Calu3 (cell line): ENCODE measurements around the gene CNTN1. TPM values are rescaled to one million over a fixed set of nuclear protein-coding genes. Genes with fewer than 3 reads are reported as not detected.

ENCODE experiments used
- Bru-seq: library from RNA; stranded (reverse); fragments of 400-500 nt; gene quantifications from one replicate; lab custom pipeline; 2021; lab: Mats Ljungman, UMichigan
- BruChase-seq, 2 experiments: library from RNA; stranded (reverse); fragments of 400-500 nt; gene quantifications; one replicate each; lab custom pipeline; 2021; lab: Mats Ljungman, UMichigan
- BruUV-seq: library from RNA; stranded (reverse); fragments of 400-500 nt; replicated peaks from 2 replicates; lab custom pipeline; 2021; lab: Mats Ljungman, UMichigan
- CTCF ChIA-PET: fragments of 300-600 bp; sonication (Branson Sonifier 250); formaldehyde crosslinking; loops from one replicate; lab custom pipeline; 2022; ENCODE audit warnings: antibody characterized with exemption; lab: Charles Lee
- DNase-seq: peaks from one replicate; pipeline ENCODE4 v3.0.0; 2022
- H3K27ac Mint-ChIP-seq: one replicate; pipeline ENCODE4 v1.8.0; 2022; ENCODE audit warnings: mixed read lengths; ENCODE audit not compliant: unreplicated experiment
- H3K27me3 Mint-ChIP-seq: one replicate; pipeline ENCODE4 v1.8.0; 2022; ENCODE audit warnings: mixed read lengths; ENCODE audit not compliant: unreplicated experiment
- H3K36me3 Mint-ChIP-seq: one replicate; pipeline ENCODE4 v1.8.0; 2022; ENCODE audit warnings: mild to moderate bottlenecking, moderate library complexity, mixed read lengths; ENCODE audit not compliant: insufficient read depth, unreplicated experiment
- H3K4me1 Mint-ChIP-seq: one replicate; pipeline ENCODE4 v1.8.0; 2022; ENCODE audit warnings: mild to moderate bottlenecking, low read depth, mixed read lengths; ENCODE audit not compliant: unreplicated experiment
- H3K4me3 Mint-ChIP-seq: one replicate; pipeline ENCODE4 v1.8.0; 2022; ENCODE audit warnings: mild to moderate bottlenecking, low read depth, moderate library complexity, mixed read lengths; ENCODE audit not compliant: unreplicated experiment
- H3K9me3 Mint-ChIP-seq: one replicate; pipeline ENCODE4 v1.8.0; 2022; ENCODE audit warnings: low read depth, mixed read lengths; ENCODE audit not compliant: unreplicated experiment
- intact Hi-C: fragments of 100-400 bp; cut with micrococcal nuclease; formaldehyde crosslinking; loops from one replicate; pipeline ENCODE4 v1.10.0; 2022; ENCODE audit not compliant: unreplicated experiment
- long read RNA-seq: library from polyadenylated mRNA; stranded (forward); transcript quantifications from one replicate; pipeline ENCODE4 v2.0.0, GENCODE V29; 2022
- total RNA-seq: library from RNA; stranded (reverse); gene quantifications from 2 replicates; pipeline ENCODE4 v1.2.3, GENCODE V29; 2022
- TF ChIP-seq, protein P1 (sequence below): fragments of 200-600 bp; IDR thresholded peaks from one replicate; pipeline ENCODE4 v1.8.0; 2022; ENCODE audit warnings: antibody characterized with exemption; ENCODE audit not compliant: unreplicated experiment

The CNTN1 gene
- not detected in 2 replicates for total RNA-seq
- Bru-seq, nascent RNA, result percentile 0 among the genes with signal in this experiment
- percentile 2 among the genes with signal in this experiment for BruChase-seq, experiment 1, labeled RNA remaining after a 6-hour chase
- percentile 2 among the genes with signal in this experiment for BruChase-seq, experiment 2, labeled RNA remaining after a 2-hour chase
- long read RNA-seq, result 0 reads

DNA sequence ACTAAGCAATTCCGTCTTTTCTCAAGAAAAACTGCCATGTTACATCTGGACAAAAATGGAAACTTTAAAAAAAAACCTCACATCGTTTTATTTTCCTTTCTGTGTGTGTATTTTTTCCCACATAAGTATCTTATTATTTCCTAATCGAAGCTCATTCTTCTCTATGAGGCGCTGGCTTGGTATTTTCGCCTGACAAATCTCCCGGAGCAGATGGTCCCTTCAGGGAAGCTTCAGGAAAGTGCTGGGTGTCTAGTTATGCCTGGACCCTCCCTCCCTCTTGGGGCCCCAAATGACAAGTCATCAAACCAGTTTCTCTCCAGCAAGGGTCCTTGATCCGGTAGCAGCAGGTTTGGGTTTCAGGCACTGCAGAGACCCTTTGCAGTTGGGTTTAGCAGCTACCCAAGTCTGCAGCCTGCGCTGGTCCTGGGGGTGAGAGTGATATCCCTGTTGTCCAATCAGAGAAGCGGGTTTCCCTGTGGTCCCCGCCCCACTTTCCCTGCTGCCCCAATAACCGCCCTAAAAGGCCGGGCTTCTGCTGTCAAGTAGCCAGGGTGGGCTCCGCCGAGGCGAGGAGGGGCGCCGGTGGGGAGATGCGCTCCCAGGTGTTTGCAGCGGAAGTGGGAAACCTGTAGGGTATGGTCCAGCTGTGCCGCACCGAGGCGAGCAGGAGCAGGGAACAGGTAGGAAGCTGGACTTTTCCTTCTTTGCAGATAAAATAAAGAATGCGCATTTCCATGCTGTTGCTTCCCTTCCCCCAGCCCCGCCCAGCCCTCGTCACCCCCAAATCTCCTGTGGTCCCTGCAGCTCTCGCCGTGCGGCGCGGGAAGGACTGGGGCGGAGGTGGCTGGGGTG is at the start of gene CNTN1:
Gene CNTN1, plus strand, starts transcription at position 527 of the 852 bp plus-strand sequence.
- peaks cover 7% of the 10 kb centered on the region for H3K4me1 Mint-ChIP-seq
- no peak within 1 kb of the TSS for H3K27ac Mint-ChIP-seq
- H3K27me3 Mint-ChIP-seq, result no peaks in the 10 kb centered on the region
- no peak for DNase-seq
- no TSS peak for BruUV-seq
- intact Hi-C loops, result no loop called here
- TF ChIP-seq, protein P1, sequence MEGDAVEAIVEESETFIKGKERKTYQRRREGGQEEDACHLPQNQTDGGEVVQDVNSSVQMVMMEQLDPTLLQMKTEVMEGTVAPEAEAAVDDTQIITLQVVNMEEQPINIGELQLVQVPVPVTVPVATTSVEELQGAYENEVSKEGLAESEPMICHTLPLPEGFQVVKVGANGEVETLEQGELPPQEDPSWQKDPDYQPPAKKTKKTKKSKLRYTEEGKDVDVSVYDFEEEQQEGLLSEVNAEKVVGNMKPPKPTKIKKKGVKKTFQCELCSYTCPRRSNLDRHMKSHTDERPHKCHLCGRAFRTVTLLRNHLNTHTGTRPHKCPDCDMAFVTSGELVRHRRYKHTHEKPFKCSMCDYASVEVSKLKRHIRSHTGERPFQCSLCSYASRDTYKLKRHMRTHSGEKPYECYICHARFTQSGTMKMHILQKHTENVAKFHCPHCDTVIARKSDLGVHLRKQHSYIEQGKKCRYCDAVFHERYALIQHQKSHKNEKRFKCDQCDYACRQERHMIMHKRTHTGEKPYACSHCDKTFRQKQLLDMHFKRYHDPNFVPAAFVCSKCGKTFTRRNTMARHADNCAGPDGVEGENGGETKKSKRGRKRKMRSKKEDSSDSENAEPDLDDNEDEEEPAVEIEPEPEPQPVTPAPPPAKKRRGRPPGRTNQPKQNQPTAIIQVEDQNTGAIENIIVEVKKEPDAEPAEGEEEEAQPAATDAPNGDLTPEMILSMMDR, result no peak
- CTCF ChIA-PET, result no interaction called here
- no peaks in the 10 kb centered on the region for H3K36me3 Mint-ChIP-seq
- H3K4me3 Mint-ChIP-seq, result no peak within 1 kb of the TSS
- no peaks in the 10 kb centered on the region for H3K9me3 Mint-ChIP-seq

- no peak overlapping the region for H3K4me3 Mint-ChIP-seq
- BruUV-seq, result no TSS peak
Measured at GRCh38 chr12:40643506-40643905, 48.7 kb upstream of the CNTN1 start.

GRCh38 chr12:40643976-40644375 is 48.3 kb upstream of the CNTN1 start:
- Mint-ChIP-seq H3K4me1 (no peaks in the 10 kb centered on the region), H3K4me3 (no peak overlapping the region), H3K27me3 (no peaks in the 10 kb centered on the region), H3K9me3 (peaks cover 5% of the 10 kb centered on the region), H3K36me3 (no peaks in the 10 kb centered on the region), H3K27ac (no peak overlapping the region)
- DNase-seq, result no peak
- intact Hi-C loops, result no loop called here
- TF ChIP-seq, protein P1, result no peak
- CTCF ChIA-PET, result no interaction called here
- no TSS peak for BruUV-seq

More at GRCh38 chr12:40643506-40643905, 48.7 kb upstream of the CNTN1 start:
- Mint-ChIP-seq H3K36me3 (no peaks in the 10 kb centered on the region), H3K27me3 (no peaks in the 10 kb centered on the region), H3K9me3 (peaks cover 5% of the 10 kb centered on the region), H3K4me1 (no peaks in the 10 kb centered on the region), H3K27ac (no peak overlapping the region)
- no peak for DNase-seq
- CTCF ChIA-PET, result no interaction called here
- intact Hi-C loops, result no loop called here
- TF ChIP-seq, protein P1, result no peak

GRCh38 chr12:40644708-40645107 is 47.5 kb upstream of the CNTN1 start:
- CTCF ChIA-PET, result no interaction called here
- H3K9me3 Mint-ChIP-seq, result peaks cover 5% of the 10 kb centered on the region
- no peaks in the 10 kb centered on the region for H3K27me3 Mint-ChIP-seq
- no TSS peak for BruUV-seq
- TF ChIP-seq, protein P1, result no peak
- no peaks in the 10 kb centered on the region for H3K36me3 Mint-ChIP-seq
- no peak for DNase-seq
- no peak overlapping the region for H3K27ac Mint-ChIP-seq
- H3K4me3 Mint-ChIP-seq, result no peak overlapping the region
- intact Hi-C loops, result no loop called here
- H3K4me1 Mint-ChIP-seq, result no peaks in the 10 kb centered on the region
